ENCODE data around the gene PLA2G6.

- TF ChIP-seq, protein P1, sequence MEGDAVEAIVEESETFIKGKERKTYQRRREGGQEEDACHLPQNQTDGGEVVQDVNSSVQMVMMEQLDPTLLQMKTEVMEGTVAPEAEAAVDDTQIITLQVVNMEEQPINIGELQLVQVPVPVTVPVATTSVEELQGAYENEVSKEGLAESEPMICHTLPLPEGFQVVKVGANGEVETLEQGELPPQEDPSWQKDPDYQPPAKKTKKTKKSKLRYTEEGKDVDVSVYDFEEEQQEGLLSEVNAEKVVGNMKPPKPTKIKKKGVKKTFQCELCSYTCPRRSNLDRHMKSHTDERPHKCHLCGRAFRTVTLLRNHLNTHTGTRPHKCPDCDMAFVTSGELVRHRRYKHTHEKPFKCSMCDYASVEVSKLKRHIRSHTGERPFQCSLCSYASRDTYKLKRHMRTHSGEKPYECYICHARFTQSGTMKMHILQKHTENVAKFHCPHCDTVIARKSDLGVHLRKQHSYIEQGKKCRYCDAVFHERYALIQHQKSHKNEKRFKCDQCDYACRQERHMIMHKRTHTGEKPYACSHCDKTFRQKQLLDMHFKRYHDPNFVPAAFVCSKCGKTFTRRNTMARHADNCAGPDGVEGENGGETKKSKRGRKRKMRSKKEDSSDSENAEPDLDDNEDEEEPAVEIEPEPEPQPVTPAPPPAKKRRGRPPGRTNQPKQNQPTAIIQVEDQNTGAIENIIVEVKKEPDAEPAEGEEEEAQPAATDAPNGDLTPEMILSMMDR (conservative IDR thresholded peaks at IDR 0.05; ENCODE audit: low read length) = no peak
- no peak for TF ChIP-seq EZH2phosphoT487 (IDR thresholded peaks at IDR 0.05; ENCODE audit: borderline replicate concordance, low read depth, low read length)
Observed at GRCh38 chr22:38221407-38221806, 39.8 kb upstream of the PLA2G6 start.

Measured in OCI-LY7 (cell line).